ENCODE data around the gene WNT1.

WNT1 gene

DNA sequence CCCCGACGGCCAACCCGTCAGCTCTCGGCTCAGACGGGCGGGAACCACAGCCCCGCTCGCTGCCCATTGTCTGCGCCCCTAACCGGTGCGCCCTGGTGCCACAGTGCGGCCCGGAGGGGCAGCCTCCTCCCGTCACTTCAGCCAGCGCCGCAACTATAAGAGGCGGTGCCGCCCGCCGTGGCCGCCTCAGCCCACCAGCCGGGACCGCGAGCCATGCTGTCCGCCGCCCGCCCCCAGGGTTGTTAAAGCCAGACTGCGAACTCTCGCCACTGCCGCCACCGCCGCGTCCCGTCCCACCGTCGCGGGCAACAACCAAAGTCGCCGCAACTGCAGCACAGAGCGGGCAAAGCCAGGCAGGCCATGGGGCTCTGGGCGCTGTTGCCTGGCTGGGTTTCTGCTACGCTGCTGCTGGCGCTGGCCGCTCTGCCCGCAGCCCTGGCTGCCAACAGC, at the start of gene WNT1:
TSS of gene WNT1 (plus strand) at position 32 of the 450 bp plus-strand sequence. CDS start at position 361, 329 bp downstream.
- DNase-seq = no peak

DNA sequence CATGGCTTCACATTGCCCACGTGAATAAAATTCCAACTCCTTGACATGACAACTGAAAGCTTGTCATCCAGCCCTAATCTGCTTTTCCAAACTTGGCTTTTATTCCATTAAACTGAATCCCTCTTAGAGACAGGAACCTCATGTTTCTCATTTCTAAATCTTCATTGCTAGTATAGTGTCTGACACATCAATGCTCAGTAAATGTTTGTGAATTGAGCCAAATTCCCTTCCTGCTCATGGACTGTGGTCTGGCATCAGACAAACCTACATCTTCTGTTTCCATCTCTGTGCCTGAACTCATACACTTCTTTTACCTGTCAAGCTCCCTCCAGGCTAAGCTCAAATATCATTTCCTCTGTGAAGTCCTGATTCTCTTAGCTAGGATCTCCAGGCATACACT, 48.6 kb upstream of the WNT1 start:
- no peak for DNase-seq

DNA sequence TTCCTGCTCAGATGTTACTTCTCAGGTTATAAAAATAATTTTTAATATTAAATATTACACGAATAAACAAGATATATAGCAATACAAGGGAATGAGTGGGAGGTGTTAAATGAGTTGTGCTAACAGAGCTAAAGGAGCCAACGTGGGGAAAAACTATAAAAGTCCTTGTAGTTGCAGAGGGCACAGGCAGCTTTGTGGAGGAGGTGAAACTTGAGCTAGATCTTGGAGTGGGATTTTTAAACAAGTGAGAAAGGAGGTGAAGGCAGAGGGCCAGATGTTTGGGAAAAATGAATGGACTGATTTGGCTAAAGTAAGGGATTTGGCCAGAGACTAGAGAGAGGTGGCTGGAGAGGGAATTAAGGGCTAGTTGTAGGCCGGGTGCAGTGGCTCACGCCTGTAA, 47.6 kb upstream of the WNT1 start:
- no peak for DNase-seq

DNA sequence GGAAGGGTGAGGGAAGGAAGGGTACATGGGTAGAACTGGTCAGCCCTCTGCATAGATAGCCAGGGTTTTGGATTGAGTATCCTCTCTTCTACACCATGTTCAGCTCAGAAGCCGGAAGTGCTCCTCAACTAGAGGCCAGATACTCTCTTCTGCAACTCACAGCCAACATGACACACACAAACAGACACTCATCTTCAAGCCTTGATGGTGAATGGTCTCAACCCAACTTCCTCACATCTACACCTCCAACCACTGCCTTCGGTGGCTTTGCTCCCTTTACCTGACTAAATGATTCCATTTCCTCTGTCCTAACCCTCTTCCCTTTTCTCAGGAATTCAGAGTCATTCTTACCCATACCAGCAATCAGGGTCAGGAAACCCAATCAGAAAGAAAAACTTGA, 45.2 kb upstream of the WNT1 start:
- no peak for DNase-seq

DNA sequence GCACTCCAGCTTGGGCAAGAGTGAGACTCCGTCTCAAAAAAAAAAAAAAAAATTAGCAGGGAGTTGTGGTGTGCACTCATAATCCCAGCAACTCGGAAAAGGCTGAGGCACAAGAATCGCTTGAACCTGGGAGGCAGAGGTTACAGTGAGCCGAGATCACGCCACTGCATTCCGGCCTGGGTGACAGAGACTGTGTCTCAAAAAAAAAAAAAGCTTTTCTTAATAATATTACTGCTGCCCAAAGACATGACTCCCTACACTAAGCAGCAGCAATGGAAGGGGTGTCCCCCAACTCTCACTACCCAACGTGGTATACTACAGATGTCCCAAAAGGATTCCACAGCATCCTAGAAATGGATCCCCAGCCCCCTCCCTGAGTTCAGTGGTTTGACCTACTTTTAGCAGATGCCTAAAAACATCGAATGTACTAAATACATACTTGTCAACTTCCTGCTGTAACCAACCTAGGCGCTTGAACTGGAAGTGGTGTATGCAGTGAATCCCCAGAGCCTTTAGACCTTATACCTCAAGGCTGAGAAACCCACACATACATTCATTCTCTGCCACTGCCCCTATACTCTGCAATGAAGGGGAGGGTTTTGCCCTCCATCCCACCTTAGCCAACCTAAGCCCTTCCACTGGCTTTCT, 44.3 kb upstream of the WNT1 start:
- DNase-seq = no peak

DNA sequence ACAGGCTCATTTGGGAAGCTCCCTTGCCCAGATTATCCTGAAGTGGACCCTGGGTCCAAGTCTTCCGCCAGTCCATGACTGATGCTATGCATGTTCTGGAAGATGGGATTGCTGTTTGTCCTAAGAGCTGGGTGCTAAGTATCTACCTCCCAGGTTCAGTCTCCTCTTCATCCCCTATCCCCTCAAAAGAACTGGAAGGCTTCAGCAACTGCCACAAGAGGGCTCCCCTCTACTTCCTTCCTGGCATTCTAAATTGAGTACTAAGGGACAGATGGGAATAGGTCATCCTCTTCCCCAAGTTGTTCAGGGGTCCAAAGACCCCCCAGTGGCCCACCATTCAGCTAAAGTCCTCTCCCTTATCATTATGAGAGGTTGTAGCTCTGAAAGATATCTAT, 43.8 kb upstream of the WNT1 start:
- DNase-seq = no peak

DNA sequence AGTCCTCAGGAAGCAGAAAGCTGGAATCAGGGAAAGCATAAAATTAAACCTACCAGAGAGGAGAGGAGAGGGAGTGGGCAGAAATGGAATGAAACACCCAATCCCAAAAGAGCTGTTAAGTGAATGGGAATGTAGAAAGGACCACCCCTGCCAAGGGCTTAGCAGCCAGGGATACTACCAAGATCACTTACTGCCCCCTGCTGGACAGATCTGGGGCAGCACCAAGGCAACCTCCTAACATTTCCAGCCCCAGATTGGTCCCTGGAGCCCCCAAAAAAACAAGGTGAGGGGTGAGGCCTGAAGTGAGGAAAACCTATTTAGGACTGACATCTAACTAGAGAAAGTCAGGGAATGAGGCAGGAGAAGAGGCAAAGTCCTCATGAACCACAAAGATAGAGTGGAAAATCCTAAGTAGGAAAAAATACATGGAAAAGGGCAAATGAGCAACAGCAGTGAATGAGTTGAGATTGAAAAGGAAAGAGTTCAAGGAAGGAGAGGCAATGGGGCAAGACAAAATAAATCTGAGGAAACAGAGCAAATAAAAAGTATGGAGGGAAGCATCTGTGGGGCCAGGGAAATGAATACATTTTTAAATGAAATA, 41.6 kb upstream of the WNT1 start:
- DNase-seq = peak; percentile 88 to 90

DNA sequence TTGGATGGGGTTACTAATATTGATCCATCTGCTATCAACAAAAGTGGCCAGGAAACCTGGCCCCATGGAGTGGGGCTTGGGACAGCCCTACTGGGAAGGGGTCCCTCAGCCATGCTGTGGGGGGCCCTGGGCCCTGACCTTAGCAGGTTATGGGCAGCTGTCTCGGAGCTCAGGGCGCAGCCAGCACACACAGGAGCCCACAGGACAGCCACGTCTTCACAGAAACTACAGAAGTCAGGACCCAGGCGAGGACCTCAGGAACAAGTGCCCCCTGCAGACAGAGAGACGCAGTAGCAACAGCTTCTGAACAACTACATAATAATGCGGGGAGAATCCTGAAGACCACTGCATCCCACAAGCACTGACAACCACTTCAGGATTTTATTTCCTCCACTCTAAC, 41.0 kb upstream of the WNT1 start:
- DNase-seq = no peak

DNA sequence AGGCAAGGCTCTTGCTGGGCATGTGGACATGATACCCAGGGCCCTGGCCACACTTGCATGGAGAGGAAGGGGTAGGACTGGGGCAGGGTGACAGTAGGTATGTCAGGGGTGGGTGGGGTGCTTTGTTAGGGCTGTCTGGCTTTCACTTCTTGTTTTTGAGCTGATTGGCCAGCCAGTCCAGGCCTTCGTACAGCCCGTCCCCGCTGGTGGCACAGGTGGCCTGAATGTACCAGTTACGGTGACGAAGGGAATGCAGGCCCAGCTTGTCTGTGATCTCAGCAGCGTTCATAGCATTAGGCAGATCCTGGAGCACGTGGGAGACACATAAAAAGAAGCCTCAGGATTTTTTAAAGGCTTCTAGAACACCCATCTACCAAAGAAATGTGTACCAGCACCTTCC, 39.3 kb upstream of the WNT1 start:
- DNase-seq = no peak

DNA sequence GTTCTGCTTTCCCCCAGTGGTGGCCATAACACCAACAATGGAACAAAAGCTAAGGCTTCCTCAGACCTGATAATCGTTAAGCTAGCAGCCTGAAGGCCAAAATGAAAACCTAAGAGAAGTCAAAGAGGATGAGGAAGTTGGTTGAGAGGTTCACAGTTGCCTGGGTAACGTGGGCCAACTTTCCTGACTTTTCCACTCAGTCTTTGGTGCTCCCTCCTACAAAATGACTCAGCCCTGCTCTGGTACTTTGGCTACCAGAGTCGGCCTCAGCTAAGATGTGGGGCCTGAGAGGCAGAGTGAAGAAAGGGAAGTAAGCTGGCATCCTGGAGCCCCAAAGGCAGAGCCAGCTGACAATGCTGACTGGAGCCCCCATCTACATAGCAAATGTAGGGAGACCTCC, 37.9 kb upstream of the WNT1 start:
- no peak for DNase-seq

DNA sequence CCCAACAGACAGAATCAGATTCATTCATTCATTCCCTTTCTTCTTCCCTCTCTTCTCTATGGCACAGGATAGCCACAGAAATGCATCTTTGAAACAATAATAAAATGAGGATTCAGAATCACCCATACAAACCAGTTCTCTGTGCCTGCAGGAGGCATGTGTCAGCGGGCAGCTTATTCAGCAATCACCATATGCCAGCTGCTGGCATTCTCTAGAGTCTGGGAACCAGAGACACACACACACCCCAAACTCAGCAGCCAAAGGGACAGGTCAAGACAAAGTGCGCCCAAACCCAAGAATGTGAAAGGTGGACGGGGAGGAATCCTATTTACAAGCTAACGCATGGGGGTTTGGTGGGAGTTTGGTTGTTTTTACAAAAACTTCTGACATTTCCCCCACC, 34.9 kb upstream of the WNT1 start:
- no peak for DNase-seq

DNA sequence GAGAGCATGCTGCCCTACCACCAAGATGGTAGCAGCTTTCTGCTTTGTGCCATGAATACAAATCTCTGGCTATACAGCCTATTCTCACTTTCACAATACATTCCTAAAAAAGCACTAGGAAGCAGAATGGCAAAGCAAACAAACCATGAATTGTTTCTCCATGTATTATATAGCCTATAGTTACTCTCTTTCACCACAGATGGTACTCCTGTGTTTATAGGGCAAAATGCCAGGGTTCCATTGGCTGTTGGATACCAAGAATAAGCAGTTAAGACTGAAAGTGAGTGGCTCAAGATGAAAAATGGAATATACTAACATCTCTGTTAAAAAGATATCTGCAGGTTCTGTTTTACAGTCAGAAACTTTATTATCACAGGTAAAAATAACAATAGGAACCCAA, 31.9 kb upstream of the WNT1 start:
- DNase-seq = no peak

DNA sequence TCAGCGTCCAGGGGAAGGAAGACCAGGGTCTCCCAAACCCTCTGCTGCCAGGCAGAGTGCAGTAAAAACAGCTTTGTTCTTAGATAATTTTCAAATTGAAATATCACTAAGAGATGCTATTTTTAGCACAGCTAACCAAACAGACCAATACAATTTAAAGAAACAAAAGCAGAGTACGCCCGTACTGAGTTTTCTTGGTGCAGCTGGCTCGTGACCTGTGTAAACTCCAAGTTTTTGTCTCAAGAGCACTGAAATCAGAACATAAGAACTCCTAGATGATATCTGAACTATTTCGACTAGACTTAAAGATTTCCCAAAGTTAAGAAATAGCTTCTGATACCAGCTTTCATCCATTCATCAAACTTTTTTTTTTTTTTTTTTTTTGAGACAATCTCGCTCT, 31.2 kb upstream of the WNT1 start:
- no peak for DNase-seq

DNA sequence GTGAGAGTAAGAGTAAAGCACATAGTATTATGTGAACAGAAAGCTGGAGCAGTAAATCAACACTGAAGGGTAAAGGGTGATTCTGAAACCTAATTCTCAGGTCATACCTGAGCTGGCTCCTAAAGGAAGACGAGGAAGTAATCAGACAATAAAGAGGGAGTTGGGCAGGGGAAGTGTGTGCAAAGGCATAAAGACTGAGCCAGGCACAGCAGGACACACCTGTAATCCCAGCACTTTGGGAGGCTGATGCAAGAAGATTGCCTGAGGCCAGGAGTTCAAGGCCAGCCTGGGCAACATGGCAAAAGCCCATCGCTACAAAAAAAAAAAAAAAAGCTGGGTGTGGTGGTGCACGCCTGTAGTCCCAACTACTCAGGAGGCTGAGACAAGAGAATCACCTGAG, 30.4 kb upstream of the WNT1 start:
- DNase-seq = no peak

DNA sequence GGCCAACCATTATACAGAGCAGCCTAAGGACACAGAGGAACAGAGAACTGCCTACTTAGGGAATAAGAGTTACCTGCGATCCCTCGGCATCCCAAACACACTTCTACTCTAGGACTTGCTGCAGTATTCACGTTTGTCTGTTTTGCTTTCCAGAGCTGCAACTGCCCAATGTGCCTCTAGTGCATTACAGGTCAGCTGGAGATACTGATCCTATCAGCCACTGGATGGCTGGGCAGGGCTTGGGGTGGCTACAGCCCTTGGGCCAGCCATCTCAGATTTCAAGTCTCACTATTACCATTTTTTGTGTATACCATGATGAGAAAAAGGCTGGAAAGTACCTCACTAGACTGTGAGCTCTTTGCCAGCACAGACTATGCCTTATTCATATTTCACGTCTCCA, 25.4 kb upstream of the WNT1 start:
- no peak for DNase-seq

DNA sequence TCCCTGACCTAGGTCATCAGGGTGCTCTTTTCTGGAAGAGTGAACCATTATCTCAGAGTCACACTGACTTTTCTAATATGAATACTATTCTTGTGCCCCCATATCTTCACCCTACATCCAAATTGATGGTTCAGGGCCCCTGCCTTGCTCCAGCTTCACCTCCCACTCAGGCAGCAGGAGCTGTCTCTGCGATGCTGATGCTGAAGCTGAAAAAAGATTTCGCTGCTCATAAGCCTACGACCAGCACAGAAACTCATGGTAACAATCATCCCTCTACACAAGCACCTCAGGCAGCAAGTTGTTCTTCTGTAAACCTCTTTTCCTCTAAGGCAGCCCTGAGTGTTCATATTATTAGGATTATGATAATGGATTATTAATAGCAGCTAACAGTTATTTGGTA, 24.1 kb upstream of the WNT1 start:
- no peak for DNase-seq

DNA sequence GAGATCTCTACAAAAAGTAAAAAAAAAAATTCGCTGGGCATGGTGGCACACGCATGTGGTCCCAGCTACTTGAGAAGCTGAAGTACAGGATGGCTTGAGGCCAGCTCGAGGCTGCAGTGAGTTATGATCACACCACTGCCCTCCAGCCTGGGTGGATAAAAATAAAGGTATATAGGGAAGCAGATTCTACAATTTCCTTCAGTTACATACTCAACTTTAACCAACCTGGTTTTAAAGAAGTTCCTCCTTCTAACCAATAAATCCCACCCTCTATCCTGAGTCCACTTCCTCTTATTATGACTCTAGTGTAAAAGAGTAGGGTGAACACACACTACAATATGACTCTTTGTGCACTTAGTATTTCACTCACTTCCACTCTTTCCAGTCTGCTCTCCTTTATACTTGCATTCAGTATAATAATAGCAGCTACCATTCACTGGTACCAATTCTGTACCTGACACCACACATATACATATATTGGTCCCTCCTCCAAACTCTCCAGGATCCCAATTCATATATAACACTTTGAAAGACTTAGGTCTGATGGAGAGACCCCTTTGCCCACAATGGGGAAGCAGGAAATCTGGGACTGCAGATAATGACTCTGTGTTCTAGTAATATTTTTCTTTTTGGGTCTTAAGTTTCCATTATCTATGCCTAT, 23.2 kb upstream of the WNT1 start:
- no peak for DNase-seq

DNA sequence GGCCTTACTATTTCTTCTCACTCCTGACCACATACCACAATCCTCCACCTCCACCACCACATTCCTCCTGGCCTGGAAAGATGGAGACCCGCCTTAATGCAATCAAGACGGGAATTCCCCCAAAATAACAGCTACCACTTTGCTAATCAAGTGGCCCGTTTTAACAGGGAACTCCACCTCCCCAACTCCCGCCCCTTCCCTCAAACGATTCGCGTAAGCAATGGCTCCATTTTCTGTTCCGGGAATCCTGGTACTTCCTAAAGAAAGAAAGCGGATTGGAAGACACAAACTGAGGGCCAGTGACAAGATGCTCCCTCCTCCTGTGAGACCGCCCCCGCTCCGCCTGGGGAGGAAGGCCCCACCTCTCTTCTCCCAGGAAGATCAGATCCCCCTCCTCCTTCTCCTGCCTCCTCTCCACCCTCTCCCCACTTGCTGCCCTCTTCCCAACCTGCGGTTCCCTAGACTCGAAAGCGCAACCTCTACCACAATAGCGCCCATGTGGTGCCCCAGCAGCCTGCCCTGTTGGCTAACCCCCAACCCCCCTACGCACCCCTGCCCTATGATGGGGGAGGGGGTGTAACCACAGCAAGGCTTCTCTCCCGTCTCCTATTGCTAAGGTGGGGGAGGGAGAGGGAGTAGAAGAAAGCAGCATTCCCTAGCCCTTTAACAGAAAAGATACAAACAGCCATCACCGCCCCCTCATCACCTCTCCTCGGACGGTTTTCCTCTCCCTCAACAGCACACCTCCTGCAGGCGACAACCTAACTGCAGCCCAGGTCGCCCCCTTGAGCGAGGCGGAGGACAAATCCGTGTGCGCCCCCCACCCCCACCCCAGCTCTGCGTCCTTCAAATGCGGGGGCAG, 21.6 kb upstream of the WNT1 start:
- DNase-seq = peak in 1 of 2 experiments; percentile 48

DNA sequence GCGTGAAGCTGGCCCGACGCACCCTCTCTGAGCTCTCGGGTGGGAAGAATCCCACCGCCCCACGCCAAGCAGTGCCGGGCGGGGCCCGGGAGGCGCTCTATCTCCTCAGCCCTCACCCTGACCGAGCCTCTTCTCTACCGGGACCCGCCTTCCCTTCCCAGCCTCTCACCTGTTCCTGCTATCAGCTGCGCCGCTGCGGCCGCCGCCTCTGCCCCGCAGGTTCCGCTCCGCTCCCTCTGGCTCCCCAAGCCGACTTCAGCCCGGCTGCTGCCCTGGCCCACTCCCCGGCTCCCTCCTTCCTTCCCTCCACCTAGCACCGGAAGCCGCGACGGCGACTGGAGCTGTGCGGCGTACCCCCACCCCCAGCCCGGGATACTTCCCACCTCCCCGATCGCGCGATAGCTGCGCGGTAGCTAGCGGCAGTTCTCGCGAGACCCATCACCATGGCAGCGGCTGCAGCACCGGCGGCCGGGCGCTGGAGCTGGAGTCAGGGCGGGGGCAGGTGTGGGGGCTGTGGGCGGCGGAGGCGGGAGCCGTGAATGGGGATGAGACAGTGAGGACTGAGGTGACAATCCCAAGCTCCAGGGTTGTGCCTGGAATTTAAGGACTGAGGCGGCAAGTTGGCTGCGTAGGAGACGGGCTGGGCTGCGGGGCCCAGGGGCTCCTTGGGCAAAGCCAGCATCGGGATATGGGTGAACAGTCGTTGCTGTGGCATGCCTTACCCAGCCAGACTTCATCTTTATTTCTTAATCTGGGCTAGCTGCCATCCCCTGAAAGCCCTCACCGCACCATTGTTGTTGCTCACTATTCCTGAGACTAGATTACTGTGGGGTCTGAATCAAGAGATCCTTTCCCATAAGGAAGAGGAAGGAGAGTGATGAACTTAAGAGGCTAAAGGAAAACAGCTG, 20.7 kb upstream of the WNT1 start, which contains the start of gene ARF3:
TSS of gene ARF3 (minus strand) at position 347 of the 908 bp plus-strand sequence. CDS start 16,392 bp downstream, outside the sequence.
- peak; percentile 93 to 96 for DNase-seq

DNA sequence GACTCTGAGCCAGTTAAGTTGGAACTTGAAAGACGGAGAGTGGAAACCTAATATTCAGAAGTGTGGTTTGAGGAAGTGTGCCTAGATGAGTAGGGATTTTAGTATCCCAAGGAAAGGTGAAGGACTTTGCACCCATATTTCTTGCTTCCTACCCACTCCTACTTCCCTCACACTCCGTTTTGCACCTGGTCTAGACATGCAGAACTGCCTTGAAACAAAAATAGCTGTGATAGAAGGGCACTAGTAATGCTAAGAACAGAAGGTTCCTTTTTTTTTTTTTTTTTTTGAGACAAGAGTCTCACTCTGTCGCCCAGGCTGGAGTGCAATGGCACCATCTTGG, 20.1 kb upstream of the WNT1 start:
- no peak for DNase-seq

DNA sequence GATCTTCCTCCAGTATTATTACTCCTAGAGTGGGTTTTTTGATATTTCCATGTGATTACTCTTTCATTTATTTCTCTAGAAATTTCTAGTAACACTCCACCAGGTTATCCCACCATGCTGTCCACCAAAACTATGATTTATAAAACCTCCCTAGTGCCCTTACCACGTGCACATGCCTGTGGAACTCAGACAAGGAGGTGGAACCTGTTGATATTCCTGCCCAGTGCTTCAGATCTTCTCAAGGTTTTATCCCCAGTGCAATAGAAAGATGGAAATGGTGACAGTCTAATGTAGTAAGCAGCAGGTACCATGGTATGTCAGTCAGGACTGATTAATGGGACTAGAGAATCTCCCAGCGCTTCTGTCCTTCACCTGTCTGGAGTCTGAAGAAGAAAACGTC, 17.3 kb upstream of the WNT1 start:
- DNase-seq = no peak

DNA sequence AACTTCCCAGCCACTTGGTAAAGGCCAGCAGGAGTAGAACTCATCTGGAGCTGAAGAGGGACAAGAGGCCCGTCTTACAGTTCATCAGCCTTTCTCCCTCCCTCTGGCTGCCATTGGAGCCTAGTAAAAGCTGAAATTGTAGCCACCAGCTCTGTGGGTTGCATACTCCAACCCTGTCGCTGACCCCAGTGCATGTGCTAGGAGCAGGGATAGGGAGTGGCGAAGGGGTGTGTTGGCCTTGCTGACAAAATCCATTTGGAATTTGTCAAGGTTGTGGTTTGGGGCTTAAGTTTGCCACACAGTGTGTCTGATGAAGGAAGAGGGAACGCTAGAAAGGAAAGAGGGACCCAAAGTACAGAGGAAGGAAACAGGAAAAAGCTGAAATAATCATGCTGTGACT, 16.8 kb upstream of the WNT1 start:
- DNase-seq = no peak

Measured in activated T-cell treated with anti-CD3 and anti-CD28 coated beads, Interleukin-2, amount 50 U/mL, for 48 hours (primary cell).